Upper lobe of left lung (tissue), 6 donors: ENCODE results near the gene NXPH2. TPM values are rescaled to one million over a fixed set of nuclear protein-coding genes. Genes with fewer than 3 reads are reported as not detected.

Experiments used
- ATAC-seq, 2 donors: fragments of 200-7000 bp; cut with Tn5 transposase; one replicate each; pipeline ENCODE4 v1.9.1; 2022; ENCODE audit warnings: mild to moderate bottlenecking in 2 of 2, moderate library complexity in 2 of 2; ENCODE audit not compliant: low FRiP score in 2 of 2
- DNase-seq, 2 donors: peaks; one replicate each; pipeline ENCODE4 v3.0.0-alpha.2; 2019 to 2020
- H3K27ac ChIP-seq, 4 donors: fragments of 200-600 bp; sonication (generic); one replicate each; pipeline ENCODE4 v1.5.1; 2016 to 2019
- H3K27me3 ChIP-seq, 4 donors: fragments of 200-600 bp; sonication (generic); one replicate each; pipeline ENCODE4 v1.5.1; 2017 to 2019
- H3K36me3 ChIP-seq, 4 donors: fragments of 200-600 bp; sonication (generic); one replicate each; pipeline ENCODE4 v1.5.1; 2016 to 2019
- H3K4me1 ChIP-seq, 4 donors: fragments of 200-600 bp; sonication (generic); one replicate each; pipeline ENCODE4 v1.5.1; 2018 to 2019
- H3K4me3 ChIP-seq, 4 donors: fragments of 200-600 bp; sonication (generic); one replicate each; pipeline ENCODE4 v1.5.1; 2017 to 2019; ENCODE audit warnings: mild to moderate bottlenecking in 2 of 4, moderate library complexity in 1 of 4
- H3K9me3 ChIP-seq, 4 donors: fragments of 200-600 bp; sonication (generic); one replicate each; pipeline ENCODE4 v1.5.1; 2018 to 2019
- EP300 ChIP-seq, 4 donors: sonication (generic); formaldehyde crosslinking; IDR thresholded peaks; one replicate each; pipeline ENCODE4 v1.5.1; 2017; ENCODE audit warnings: antibody characterized with exemption in 4 of 4, control low read depth in 2 of 4
- POLR2A ChIP-seq, 4 donors: fragments of 450-650 bp; IDR thresholded peaks; one replicate each; pipeline ENCODE4 v1.5.1; 2016 to 2017; ENCODE audit warnings: antibody characterized with exemption in 4 of 4, mild to moderate bottlenecking in 2 of 4
- POLR2AphosphoS5 ChIP-seq, 2 donors: sonication (generic); formaldehyde crosslinking; IDR thresholded peaks; one replicate each; pipeline ENCODE4 v1.5.1; 2017; ENCODE audit warnings: antibody characterized with exemption in 2 of 2
- WGBS, 2 donors: methylation state at CpG; one replicate each; pipeline ENCODE4 v1.1.5; 2017 to 2018; 5-methylcytosine and 5-hydroxymethylcytosine counted together
- total RNA-seq, 6 donors: library from RNA; depleted of rRNA in 4 of 6; stranded (reverse); fragments of >200 nt in 4 of 6; gene quantifications; one replicate each; pipeline versions ENCODE4 v1.1.0 to v1.2.1, GENCODE V29; 2016 to 2021
- TF ChIP-seq, protein P1 (sequence below), 6 experiments: fragments of 450-650 bp in 4 of 6; fragments of 200-600 bp in 2 of 6; sonication (generic) in 2 of 6; IDR thresholded peaks; one replicate each; pipeline ENCODE4 v1.5.1; 2016 to 2019; ENCODE audit warnings: antibody characterized with exemption in 6 of 6
- donor health status: DM: no; HTN: no; CAD: no; lungs with moderate emphysema.
- donor health status: DM: no; HTN: yes; CAD: no; lungs with severe emphysema.

Gene NXPH2
- total RNA-seq, 6 donors from 2014 or later, result not detected

DNA sequence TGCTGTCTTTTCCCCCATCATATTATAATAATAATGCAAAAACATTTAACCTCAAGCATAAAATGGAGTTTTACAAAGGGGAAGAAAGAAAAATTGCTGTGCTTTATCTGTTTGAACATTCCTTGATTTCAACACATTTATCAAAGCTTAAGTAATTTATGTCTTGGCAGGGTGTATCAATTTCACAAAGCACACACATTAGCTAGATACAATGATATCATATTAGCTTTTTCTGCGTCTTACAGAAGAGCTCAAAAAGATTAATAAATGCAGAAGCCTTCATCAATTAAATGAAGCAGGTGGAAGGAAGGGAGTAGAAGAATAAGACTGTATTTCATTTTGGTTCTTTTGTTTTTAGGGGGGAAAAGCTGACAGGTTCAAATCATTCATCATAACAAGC lies 103.0 kb downstream of the NXPH2 start:
- Histone ChIP-seq H3K27me3 (no peaks in the 10 kb centered on the region), H3K4me1 (no peaks in the 10 kb centered on the region), H3K9me3 (no peaks in the 10 kb centered on the region), H3K4me3 (no peak overlapping the region), H3K36me3 (no peaks in the 10 kb centered on the region), H3K27ac (no peak overlapping the region)
- WGBS, 2 donors, result 45 to 48% methylated on average over 1 of the region's 1 CpG
- no peak for DNase-seq
- TF ChIP-seq POLR2AphosphoS5 (IDR thresholded peaks at IDR 0.05), result no peak
- no peak for TF ChIP-seq EP300 (IDR thresholded peaks at IDR 0.05)
- TF ChIP-seq, protein P1, sequence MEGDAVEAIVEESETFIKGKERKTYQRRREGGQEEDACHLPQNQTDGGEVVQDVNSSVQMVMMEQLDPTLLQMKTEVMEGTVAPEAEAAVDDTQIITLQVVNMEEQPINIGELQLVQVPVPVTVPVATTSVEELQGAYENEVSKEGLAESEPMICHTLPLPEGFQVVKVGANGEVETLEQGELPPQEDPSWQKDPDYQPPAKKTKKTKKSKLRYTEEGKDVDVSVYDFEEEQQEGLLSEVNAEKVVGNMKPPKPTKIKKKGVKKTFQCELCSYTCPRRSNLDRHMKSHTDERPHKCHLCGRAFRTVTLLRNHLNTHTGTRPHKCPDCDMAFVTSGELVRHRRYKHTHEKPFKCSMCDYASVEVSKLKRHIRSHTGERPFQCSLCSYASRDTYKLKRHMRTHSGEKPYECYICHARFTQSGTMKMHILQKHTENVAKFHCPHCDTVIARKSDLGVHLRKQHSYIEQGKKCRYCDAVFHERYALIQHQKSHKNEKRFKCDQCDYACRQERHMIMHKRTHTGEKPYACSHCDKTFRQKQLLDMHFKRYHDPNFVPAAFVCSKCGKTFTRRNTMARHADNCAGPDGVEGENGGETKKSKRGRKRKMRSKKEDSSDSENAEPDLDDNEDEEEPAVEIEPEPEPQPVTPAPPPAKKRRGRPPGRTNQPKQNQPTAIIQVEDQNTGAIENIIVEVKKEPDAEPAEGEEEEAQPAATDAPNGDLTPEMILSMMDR (IDR thresholded peaks at IDR 0.05), result no peak
- no peak for TF ChIP-seq POLR2A (IDR thresholded peaks at IDR 0.05)
- no peak for ATAC-seq

DNA sequence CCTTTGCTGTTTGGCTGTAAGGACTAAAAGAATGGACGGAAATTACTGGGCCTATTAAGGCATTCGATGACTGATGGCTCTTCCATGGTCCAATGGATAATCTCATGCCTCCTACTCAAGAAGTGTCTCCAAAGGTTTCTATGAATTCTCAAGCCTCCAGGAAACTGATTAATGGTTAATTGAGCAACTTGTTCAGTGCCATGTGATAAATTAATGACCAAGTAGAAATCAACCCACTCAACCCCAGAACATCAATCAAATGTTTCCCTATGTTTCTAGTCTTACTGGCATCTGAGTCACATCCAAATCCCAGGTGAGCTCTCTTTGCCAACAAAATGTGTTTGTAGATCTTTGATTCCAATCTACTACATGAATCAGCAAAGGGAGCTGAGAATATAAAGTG lies 103.6 kb downstream of the NXPH2 start:
- TF ChIP-seq, protein P1 (IDR thresholded peaks at IDR 0.05), result no peak
- TF ChIP-seq EP300 (IDR thresholded peaks at IDR 0.05), result no peak
- no peak for TF ChIP-seq POLR2AphosphoS5 (IDR thresholded peaks at IDR 0.05)
- no peak for TF ChIP-seq POLR2A (IDR thresholded peaks at IDR 0.05)

DNA sequence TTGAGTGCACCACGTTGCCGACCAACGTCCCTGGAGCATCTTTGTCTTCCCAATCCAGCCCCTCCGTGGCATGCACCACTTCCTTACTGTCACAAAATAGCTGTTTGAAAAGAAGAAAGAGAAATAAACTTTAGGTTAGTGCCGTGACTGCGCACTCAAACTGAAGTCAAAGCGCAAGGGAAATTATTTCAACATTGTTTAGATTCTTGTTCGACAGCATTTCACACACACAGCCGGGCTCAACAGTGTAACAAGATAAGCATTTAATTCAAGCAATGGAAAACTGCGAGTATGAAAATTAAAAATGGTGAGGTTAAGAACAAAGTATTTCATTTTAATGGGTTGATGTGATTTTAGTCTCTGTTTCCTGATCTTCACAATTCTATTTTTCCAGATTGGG lies 108.6 kb downstream of the NXPH2 start:
- no peak for ATAC-seq
- no peaks in the 10 kb centered on the region for H3K4me1 ChIP-seq
- WGBS, 2 donors, result 51 to 56% methylated on average over 10 of the region's 10 CpGs
- TF ChIP-seq EP300 (IDR thresholded peaks at IDR 0.05) (no peak), POLR2AphosphoS5 (IDR thresholded peaks at IDR 0.05) (no peak), POLR2A (IDR thresholded peaks at IDR 0.05) (no peak)
- TF ChIP-seq, protein P1 (IDR thresholded peaks at IDR 0.05), result no peak
- H3K4me3 ChIP-seq, result no peak overlapping the region
- no peak for DNase-seq
- H3K36me3 ChIP-seq, result no peaks in the 10 kb centered on the region
- H3K27me3 ChIP-seq, result no peaks in the 10 kb centered on the region
- no peaks in the 10 kb centered on the region for H3K9me3 ChIP-seq
- H3K27ac ChIP-seq, result no peak overlapping the region

More for the DNA sequence above, 103.6 kb downstream of the NXPH2 start:
- ATAC-seq, result no peak
- Histone ChIP-seq H3K27ac (no peak overlapping the region), H3K4me1 (no peaks in the 10 kb centered on the region), H3K9me3 (no peaks in the 10 kb centered on the region), H3K27me3 (no peaks in the 10 kb centered on the region), H3K4me3 (no peak overlapping the region), H3K36me3 (no peaks in the 10 kb centered on the region)
- 89 to 96% methylated on average over 2 of the region's 2 CpGs for WGBS, 2 donors
- no peak for DNase-seq

DNA sequence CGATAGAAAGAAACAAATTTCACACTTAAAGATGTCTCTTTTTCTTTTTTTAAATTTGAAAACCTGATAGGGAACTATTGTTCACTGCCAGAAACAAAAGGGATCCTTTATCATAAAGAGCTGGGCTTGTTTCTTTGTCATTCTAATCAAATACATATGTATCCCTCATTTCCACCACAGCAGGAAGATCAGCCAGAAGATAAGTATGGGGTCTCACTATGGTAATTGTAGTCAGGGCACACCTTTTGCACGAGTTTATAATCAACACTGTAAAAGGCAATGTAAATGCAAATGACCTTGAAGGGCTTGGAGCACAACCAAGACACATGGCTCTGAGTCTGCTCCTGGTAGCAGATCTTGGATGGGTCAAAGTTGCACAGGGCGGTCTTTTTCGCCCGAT lies 109.5 kb downstream of the NXPH2 start:
- WGBS, 2 donors, result 85 to 87% methylated on average over 5 of the region's 5 CpGs
- TF ChIP-seq EP300 (IDR thresholded peaks at IDR 0.05) (no peak), POLR2AphosphoS5 (IDR thresholded peaks at IDR 0.05) (no peak), POLR2A (IDR thresholded peaks at IDR 0.05) (no peak)
- TF ChIP-seq, protein P1 (IDR thresholded peaks at IDR 0.05), result no peak
- no peak for ATAC-seq

DNA sequence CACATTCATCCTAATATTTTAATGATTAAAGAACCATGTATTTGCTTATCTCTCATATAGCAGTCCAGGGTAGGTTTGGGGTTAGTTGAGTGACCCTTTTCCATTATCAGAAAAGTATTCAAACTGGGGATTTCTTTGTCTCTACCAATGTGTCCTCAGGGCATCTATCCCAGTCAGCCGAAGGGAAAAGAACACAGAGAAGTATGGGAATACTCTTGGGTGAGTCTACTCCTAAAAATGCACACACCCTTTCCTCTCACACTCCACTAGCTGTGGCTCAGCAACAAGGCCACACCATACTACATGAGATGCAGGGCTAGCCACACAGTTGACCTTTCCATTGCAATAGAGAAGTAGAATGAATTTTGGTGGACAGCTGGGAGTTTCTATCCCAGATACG lies 114.3 kb downstream of the NXPH2 start:
- 77 to 90% methylated on average over 2 of the region's 2 CpGs for WGBS, 2 donors
- Histone ChIP-seq H3K36me3 (no peaks in the 10 kb centered on the region), H3K27ac (no peak overlapping the region), H3K4me1 (no peaks in the 10 kb centered on the region), H3K27me3 (no peaks in the 10 kb centered on the region), H3K9me3 (no peaks in the 10 kb centered on the region), H3K4me3 (no peak overlapping the region)
- ATAC-seq (no peak), DNase-seq (no peak)
- TF ChIP-seq POLR2AphosphoS5 (IDR thresholded peaks at IDR 0.05) (no peak), POLR2A (IDR thresholded peaks at IDR 0.05) (no peak), EP300 (IDR thresholded peaks at IDR 0.05) (no peak)
- TF ChIP-seq, protein P1 (IDR thresholded peaks at IDR 0.05), result no peak

More for the DNA sequence above, 109.5 kb downstream of the NXPH2 start:
- H3K27ac ChIP-seq, result no peak overlapping the region
- DNase-seq, result no peak
- no peaks in the 10 kb centered on the region for H3K9me3 ChIP-seq
- no peak overlapping the region for H3K4me3 ChIP-seq
- H3K4me1 ChIP-seq, result no peaks in the 10 kb centered on the region
- H3K36me3 ChIP-seq, result no peaks in the 10 kb centered on the region
- no peaks in the 10 kb centered on the region for H3K27me3 ChIP-seq
